ENCODE results near the gene MYO7B. TPM values are rescaled to one million over a fixed set of nuclear protein-coding genes. Genes with fewer than 3 reads are reported as not detected.
A peak's percentile ranks its signal among the peaks of the same experiment; 100 is the strongest.
"Not testable (repeated sequence)": the region's sequence is repeated elsewhere in the genome, so short reads cannot be mapped to it uniquely, and the experiment has no call there.

The MYO7B gene
- polyA plus RNA-seq, 1 donor from 2014 or later, result 1.1 TPM

GRCh38 chr2:127530245-127531140 lies 5.0 kb upstream of the MYO7B start:
- Mint-ChIP-seq H3K4me3 (no peak overlapping the region), H3K27ac (no peak overlapping the region), H3K27me3 (peaks cover 6% of the 10 kb centered on the region), H3K9me3 (peaks cover 0 to 2% (median 0%) of the 10 kb centered on the region in 3 donors), H3K4me1 (peaks cover 10 to 15% (median 11%) of the 10 kb centered on the region in 3 donors), H3K36me3 (no peaks in the 10 kb centered on the region)

DNA sequence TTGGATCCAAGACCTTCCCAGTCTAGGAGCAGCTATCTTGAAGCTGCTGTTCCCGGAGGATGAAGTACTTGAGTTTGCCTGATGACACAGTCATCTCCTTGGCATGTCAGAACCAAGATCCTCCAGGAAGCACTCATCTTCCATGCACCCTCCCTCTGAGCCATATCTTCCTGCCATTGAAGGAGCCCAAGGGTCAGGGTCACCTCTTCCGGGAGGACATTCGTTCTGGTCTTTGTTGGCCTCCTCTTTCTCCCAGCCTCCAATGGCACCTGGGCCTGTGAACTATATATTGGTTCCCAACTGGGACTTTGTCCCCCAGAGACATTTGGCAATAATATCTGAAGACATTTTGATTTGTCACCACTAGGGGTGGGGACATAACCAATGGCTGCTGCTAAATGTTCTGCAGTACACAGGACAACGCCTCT lies 4.2 kb upstream of the MYO7B start:
- Mint-ChIP-seq H3K4me1 (peaks cover 8 to 12% (median 9%) of the 10 kb centered on the region in 3 donors), H3K27me3 (peaks cover 6% of the 10 kb centered on the region), H3K27ac (no peak overlapping the region), H3K36me3 (no peaks in the 10 kb centered on the region), H3K4me3 (peak overlapping the region in 1 of 4 donors; percentile 13), H3K9me3 (peaks cover 0 to 2% (median 0%) of the 10 kb centered on the region in 3 donors)

DNA sequence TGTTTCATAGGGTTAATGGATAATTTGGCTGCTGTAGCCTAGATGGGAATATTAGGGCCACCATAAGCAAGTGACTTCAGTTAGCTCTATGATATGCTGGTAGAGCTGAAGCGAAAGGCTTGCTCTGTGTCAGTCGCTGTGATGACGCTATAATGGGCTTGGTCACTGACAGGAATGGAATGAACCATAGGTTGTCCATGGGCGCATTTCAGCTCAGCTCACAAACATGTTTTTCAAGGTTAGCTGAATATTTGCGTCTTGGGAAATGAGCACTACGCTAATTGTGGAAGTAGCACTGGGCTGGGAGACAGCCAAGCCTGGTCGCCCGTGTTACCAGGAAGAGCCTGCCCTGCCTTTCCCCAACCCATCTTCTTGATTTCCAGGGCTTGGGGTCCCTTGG lies 3.2 kb upstream of the MYO7B start:
- peaks cover 6% of the 10 kb centered on the region for H3K27me3 Mint-ChIP-seq
- peaks cover 2 to 6% (median 3%) of the 10 kb centered on the region in 3 donors for H3K4me1 Mint-ChIP-seq
- no peaks in the 10 kb centered on the region for H3K36me3 Mint-ChIP-seq

DNA sequence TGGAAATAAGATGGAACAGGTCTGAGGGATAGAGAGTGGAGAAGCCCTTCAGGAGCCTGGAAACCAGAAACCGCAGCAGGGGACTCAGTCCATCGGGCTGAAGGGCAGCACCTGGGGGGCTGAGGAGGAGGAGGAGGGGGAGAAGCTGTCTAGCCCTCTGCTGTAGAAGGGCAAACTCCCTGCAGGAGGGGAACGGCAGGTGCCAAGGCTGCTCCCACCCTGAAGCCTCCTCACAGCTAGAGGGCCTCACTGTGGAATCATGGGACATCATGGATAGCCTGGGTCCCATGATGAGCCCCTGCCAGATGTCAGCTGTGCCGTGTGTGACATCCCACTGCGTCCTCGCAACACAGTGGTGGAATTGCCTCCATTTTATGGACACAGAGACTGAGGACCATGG lies 435 bp downstream of the MYO7B start:
- Mint-ChIP-seq H3K27me3 (peaks cover 8% of the 10 kb centered on the region), H3K36me3 (no peaks in the 10 kb centered on the region), H3K4me3 (no peak overlapping the region), H3K27ac (peak overlapping the region in 1 of 3 donors; percentile 62), H3K4me1 (peaks cover 0 to 2% (median 1%) of the 10 kb centered on the region in 3 donors), H3K9me3 (peaks cover 0 to 2% (median 0%) of the 10 kb centered on the region in 3 donors)

More for the DNA sequence above, 3.2 kb upstream of the MYO7B start:
- Mint-ChIP-seq H3K27ac (no peak overlapping the region), H3K9me3 (peaks cover 0 to 2% (median 0%) of the 10 kb centered on the region in 3 donors), H3K4me3 (no peak overlapping the region)

DNA sequence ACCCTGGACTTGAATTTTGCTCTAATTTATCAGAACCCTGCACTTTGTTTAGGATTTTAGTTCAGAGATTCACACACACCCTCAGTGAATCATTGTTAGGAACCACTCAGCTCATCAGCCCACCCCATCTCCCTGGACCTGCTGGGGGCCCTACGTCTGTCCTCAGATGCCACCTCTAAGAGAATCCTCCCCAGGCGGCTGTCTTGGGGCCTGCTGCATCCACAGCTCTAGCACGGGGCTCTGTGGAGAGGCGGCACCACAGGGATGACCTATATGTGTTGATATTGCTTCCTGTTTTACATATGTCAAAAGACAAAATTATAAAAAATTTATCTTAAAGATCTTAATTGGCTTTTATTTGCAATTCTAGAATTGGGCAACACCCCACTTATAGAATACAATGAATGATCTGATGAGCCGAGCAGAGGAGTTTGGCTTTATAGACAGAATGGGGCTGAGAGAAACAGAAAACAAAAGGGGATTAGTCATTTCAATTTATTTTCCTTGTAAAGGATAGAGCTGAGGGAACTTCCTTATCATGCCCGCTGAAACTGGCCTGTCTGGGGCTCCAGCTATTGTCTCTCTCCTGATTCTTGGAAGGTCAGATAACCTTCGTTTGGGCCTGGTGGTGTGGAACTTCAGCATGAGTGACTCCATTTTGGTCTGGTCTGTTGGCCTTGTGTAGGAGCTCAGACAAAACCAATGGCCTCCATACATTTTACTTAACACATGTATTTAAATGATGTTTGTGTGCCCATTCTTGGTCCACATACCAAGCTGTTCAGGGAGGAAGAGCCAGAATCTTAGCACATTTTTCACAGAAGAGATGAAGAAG lies 1.4 kb downstream of the MYO7B start:
- Mint-ChIP-seq H3K36me3 (no peaks in the 10 kb centered on the region), H3K9me3 (peaks cover 0 to 2% (median 0%) of the 10 kb centered on the region in 3 donors), H3K4me1 (peaks cover 0 to 2% (median 1%) of the 10 kb centered on the region in 3 donors), H3K27me3 (peaks cover 8% of the 10 kb centered on the region), H3K4me3 (no peak overlapping the region), H3K27ac (no peak overlapping the region)

DNA sequence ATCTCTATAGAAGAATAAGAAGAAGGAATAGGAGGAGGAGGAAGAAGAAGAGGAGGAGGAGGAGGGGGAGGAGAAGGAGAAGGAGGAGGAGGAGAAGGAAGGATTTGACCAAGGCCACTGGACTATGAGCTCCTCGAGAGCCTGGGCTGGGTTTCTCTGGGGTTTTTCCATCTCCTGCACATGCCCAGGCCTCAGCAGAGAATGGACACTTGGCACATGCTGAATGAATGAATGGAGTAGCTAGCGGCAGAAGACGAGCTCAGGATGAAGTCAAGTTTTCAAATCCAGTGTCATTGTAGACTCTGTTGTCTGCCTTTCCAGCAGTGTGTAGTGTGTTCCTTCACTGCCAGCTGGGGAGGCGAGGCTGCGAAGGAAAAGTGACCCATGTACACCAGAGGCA lies 2.2 kb downstream of the MYO7B start:
- H3K4me3 Mint-ChIP-seq, result no peak overlapping the region
- H3K27me3 Mint-ChIP-seq, result peaks cover 8% of the 10 kb centered on the region
- peaks cover 0 to 2% (median 1%) of the 10 kb centered on the region in 3 donors for H3K4me1 Mint-ChIP-seq
- H3K9me3 Mint-ChIP-seq, result peaks cover 0 to 2% (median 0%) of the 10 kb centered on the region in 3 donors
- no peak overlapping the region for H3K27ac Mint-ChIP-seq
- H3K36me3 Mint-ChIP-seq, result no peaks in the 10 kb centered on the region

DNA sequence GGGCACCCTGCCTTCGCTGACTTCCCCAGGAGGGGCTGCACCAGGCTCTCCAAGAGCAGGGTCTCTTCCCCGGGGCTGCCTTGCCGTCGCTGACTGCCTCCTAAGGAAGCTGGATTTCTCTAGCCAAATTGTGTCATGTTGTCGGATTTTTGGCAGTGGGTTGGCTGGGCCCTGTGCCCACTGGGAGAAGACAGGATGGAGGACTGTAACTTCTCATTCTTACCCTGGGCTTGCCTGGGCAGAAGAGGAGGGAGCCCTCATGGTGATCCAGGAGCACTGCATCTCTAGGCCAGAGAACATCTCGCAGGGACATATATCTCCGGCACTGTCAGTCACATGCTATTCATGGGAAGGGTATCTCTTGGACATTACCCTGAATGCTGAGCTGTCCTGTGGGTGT lies 6.3 kb downstream of the MYO7B start:
- Mint-ChIP-seq H3K4me3 (no peak overlapping the region), H3K36me3 (no peaks in the 10 kb centered on the region), H3K4me1 (no peaks in the 10 kb centered on the region), H3K9me3 (peaks cover 0 to 2% (median 0%) of the 10 kb centered on the region in 3 donors), H3K27me3 (peaks cover 3% of the 10 kb centered on the region), H3K27ac (no peak overlapping the region)

GRCh38 chr2:127542231-127542630 lies 6.7 kb downstream of the MYO7B start:
- H3K9me3 Mint-ChIP-seq, result peaks cover 0 to 2% (median 0%) of the 10 kb centered on the region in 3 donors
- H3K27me3 Mint-ChIP-seq, result peaks cover 3% of the 10 kb centered on the region
- H3K4me1 Mint-ChIP-seq, result no peaks in the 10 kb centered on the region
- H3K27ac Mint-ChIP-seq, result no peak overlapping the region
- H3K36me3 Mint-ChIP-seq, result no peaks in the 10 kb centered on the region
- H3K4me3 Mint-ChIP-seq, result no peak overlapping the region

DNA sequence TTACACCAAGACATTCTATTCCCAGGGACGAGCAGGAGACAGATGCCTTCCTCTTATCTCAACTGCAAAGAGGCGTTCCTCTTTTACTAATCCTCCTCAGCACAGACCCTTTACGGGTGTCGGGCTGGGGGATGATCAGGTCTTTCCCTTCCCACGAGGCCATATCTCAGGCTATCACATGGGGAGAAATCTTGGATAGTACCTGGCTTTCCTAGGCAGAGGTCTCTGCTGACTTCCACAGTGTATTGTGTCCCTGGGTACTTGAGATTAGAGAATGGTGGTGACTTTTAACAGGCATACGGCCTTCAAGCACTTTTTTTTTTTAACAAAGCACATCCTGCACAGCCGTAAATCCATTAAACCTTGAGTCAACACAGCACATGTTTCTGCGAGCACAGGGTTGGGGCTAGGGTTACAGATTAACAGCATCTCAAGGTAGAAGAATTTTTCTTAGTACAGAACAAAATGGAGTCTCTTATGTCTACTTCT lies 7.6 kb downstream of the MYO7B start:
- H3K27me3 Mint-ChIP-seq, H3K36me3 Mint-ChIP-seq, H3K27ac Mint-ChIP-seq, H3K4me1 Mint-ChIP-seq, H3K4me3 Mint-ChIP-seq, H3K9me3 Mint-ChIP-seq: not testable (repeated sequence)

GRCh38 chr2:127545189-127545588 lies 9.7 kb downstream of the MYO7B start:
- no peak overlapping the region for H3K4me3 Mint-ChIP-seq
- H3K27ac Mint-ChIP-seq, result no peak overlapping the region
- H3K27me3 Mint-ChIP-seq, result peaks cover 7% of the 10 kb centered on the region

GRCh38 chr2:127545796-127546195 lies 10.3 kb downstream of the MYO7B start:
- Mint-ChIP-seq H3K9me3 (no peaks in the 10 kb centered on the region), H3K4me1 (peaks cover 0 to 2% (median 0%) of the 10 kb centered on the region in 3 donors), H3K27me3 (peaks cover 7% of the 10 kb centered on the region), H3K36me3 (no peaks in the 10 kb centered on the region), H3K27ac (no peak overlapping the region), H3K4me3 (no peak overlapping the region)

More at GRCh38 chr2:127545189-127545588, 9.7 kb downstream of the MYO7B start:
- peaks cover 0 to 2% (median 0%) of the 10 kb centered on the region in 3 donors for H3K4me1 Mint-ChIP-seq
- no peaks in the 10 kb centered on the region for H3K36me3 Mint-ChIP-seq
- no peaks in the 10 kb centered on the region for H3K9me3 Mint-ChIP-seq

GRCh38 chr2:127546797-127547196 lies 11.3 kb downstream of the MYO7B start:
- Mint-ChIP-seq H3K9me3 (peaks cover 0 to 2% (median 0%) of the 10 kb centered on the region in 3 donors), H3K4me1 (peaks cover 0 to 2% (median 0%) of the 10 kb centered on the region in 3 donors), H3K36me3 (no peaks in the 10 kb centered on the region), H3K27ac (peak overlapping the region in 1 of 3 donors; percentile 54), H3K4me3 (no peak overlapping the region), H3K27me3 (peaks cover 7% of the 10 kb centered on the region)

- Mint-ChIP-seq H3K4me3 (peak overlapping the region in 1 of 4 donors; percentile 19), H3K4me1 (peaks cover 0 to 2% (median 2%) of the 10 kb centered on the region in 3 donors), H3K9me3 (peaks cover 0 to 4% (median 0%) of the 10 kb centered on the region in 3 donors), H3K27ac (peak overlapping the region in 1 of 3 donors; percentile 15), H3K36me3 (no peaks in the 10 kb centered on the region), H3K27me3 (peaks cover 7% of the 10 kb centered on the region)
These were observed 15.9 kb downstream of the MYO7B start for GRCh38 chr2:127551221-127551930.

- no peak overlapping the region for H3K27ac Mint-ChIP-seq
- H3K36me3 Mint-ChIP-seq, result no peaks in the 10 kb centered on the region
- H3K9me3 Mint-ChIP-seq, result peaks cover 2 to 12% (median 9%) of the 10 kb centered on the region in 3 donors
- peaks cover 0 to 2% (median 2%) of the 10 kb centered on the region in 3 donors for H3K4me1 Mint-ChIP-seq
- no peak overlapping the region for H3K4me3 Mint-ChIP-seq
- peaks cover 12% of the 10 kb centered on the region for H3K27me3 Mint-ChIP-seq
These were observed 16.9 kb downstream of the MYO7B start for GRCh38 chr2:127552336-127552735.
